Left ventricle myocardium inferior (tissue), 1 donor: Measurements from ENCODE around the gene ZNF524. TPM values are rescaled to one million over a fixed set of nuclear protein-coding genes. Genes with fewer than 3 reads are reported as not detected.
"Not testable (repeated sequence)": the region's sequence is repeated elsewhere in the genome, so short reads cannot be mapped to it uniquely, and the experiment has no call there.

ENCODE experiments used
- DNase-seq: peaks from one replicate; pipeline ENCODE4 v3.0.0-alpha.2; 2020
- H3K27ac ChIP-seq: fragments of 200-600 bp; replicated peaks from 2 replicates; pipeline ENCODE4 v1.8.0; 2021
- H3K27me3 ChIP-seq: fragments of 200-600 bp; 2 replicates; pipeline ENCODE4 v1.8.0; 2021; ENCODE audit warnings: low read depth
- H3K36me3 ChIP-seq: fragments of 200-600 bp; 2 replicates; pipeline ENCODE4 v1.8.0; 2021
- H3K4me1 ChIP-seq: fragments of 200-600 bp; 2 replicates; pipeline ENCODE4 v1.8.0; 2021
- H3K4me3 ChIP-seq: fragments of 200-600 bp; 2 replicates; pipeline ENCODE4 v1.8.0; 2021; ENCODE audit warnings: mild to moderate bottlenecking, moderate library complexity
- H3K9me3 ChIP-seq: fragments of 200-600 bp; replicated peaks from 2 replicates; pipeline ENCODE4 v1.8.0; 2021
- CTCF ChIP-seq: fragments of 200-600 bp; IDR thresholded peaks from 2 replicates; pipeline ENCODE4 v1.8.0; 2021; ENCODE audit warnings: antibody characterized with exemption, mild to moderate bottlenecking, borderline replicate concordance
- intact Hi-C: fragments of 100-400 bp; cut with micrococcal nuclease; formaldehyde crosslinking; loops from one replicate; pipeline ENCODE4 v1.11.0; 2022
- total RNA-seq: library from RNA; stranded (reverse); fragmentation: NEBNext Ultra II Directional; extraction: Animal tissue kit (Norgen Biotek cat#: 25700); gene quantifications from one replicate; pipeline ENCODE4 v1.2.1, GENCODE V29; 2021
- donor health status: DM: no; HTN: yes; CAD: no; lungs with severe emphysema.

The ZNF524 gene
- total RNA-seq, 1 donor from 2014 or later, result 15.6 TPM

- intact Hi-C loops, result no loop called here
- no peak for DNase-seq
- no peaks in the 10 kb centered on the region for H3K9me3 ChIP-seq
- no peak overlapping the region for H3K27ac ChIP-seq
- H3K36me3 ChIP-seq, result no peaks in the 10 kb centered on the region
- peaks cover 3% of the 10 kb centered on the region for H3K4me1 ChIP-seq
- no peak overlapping the region for H3K4me3 ChIP-seq
- no peak for TF ChIP-seq CTCF
- H3K27me3 ChIP-seq, result peaks cover 14% of the 10 kb centered on the region
Observed at GRCh38 chr19:55567708-55568328, 32.3 kb upstream of the ZNF524 start.

GRCh38 chr19:55569477-55569876 is 30.6 kb upstream of the ZNF524 start:
- not testable (repeated sequence) for H3K9me3 ChIP-seq, DNase-seq, H3K27ac ChIP-seq

GRCh38 chr19:55573929-55574328 is 26.2 kb upstream of the ZNF524 start:
- H3K9me3 ChIP-seq, H3K27me3 ChIP-seq, H3K4me1 ChIP-seq, H3K4me3 ChIP-seq, intact Hi-C loops, DNase-seq, H3K27ac ChIP-seq: not testable (repeated sequence)
- peaks cover 25% of the 10 kb centered on the region for H3K36me3 ChIP-seq

More at GRCh38 chr19:55569477-55569876, 30.6 kb upstream of the ZNF524 start:
- intact Hi-C loops, H3K36me3 ChIP-seq, H3K27me3 ChIP-seq, H3K4me3 ChIP-seq, H3K4me1 ChIP-seq: not testable (repeated sequence)

- Histone ChIP-seq H3K27me3 (no peaks in the 10 kb centered on the region), H3K9me3 (no peaks in the 10 kb centered on the region), H3K36me3 (peaks cover 31% of the 10 kb centered on the region), H3K27ac (no peak overlapping the region), H3K4me1 (peaks cover 22% of the 10 kb centered on the region), H3K4me3 (no peak overlapping the region)
- no peak for DNase-seq
- intact Hi-C loops, result no loop called here
- no peak for TF ChIP-seq CTCF
Observed at GRCh38 chr19:55576746-55577145, 23.3 kb upstream of the ZNF524 start.

GRCh38 chr19:55578031-55578760 is 21.9 kb upstream of the ZNF524 start:
- Histone ChIP-seq H3K27me3 (no peaks in the 10 kb centered on the region), H3K4me1 (peaks cover 29% of the 10 kb centered on the region), H3K4me3 (no peak overlapping the region), H3K9me3 (no peaks in the 10 kb centered on the region), H3K27ac (no peak overlapping the region), H3K36me3 (peaks cover 31% of the 10 kb centered on the region)
- no peak for TF ChIP-seq CTCF
- no peak for DNase-seq
- intact Hi-C loops, result no loop called here

GRCh38 chr19:55578761-55579747 is 21.0 kb upstream of the ZNF524 start:
- Histone ChIP-seq H3K36me3 (peaks cover 31% of the 10 kb centered on the region), H3K4me3 (peak overlapping the region; percentile 95), H3K9me3 (no peaks in the 10 kb centered on the region), H3K27ac (peak overlapping the region; percentile 97), H3K27me3 (no peaks in the 10 kb centered on the region), H3K4me1 (peaks cover 29% of the 10 kb centered on the region)
- TF ChIP-seq CTCF, result no peak
- intact Hi-C loops, result no loop called here
- no peak for DNase-seq
